Astrocyte (in vitro differentiated cells and primary cell): ENCODE results near the gene MEG3. TPM values are rescaled to one million over a fixed set of nuclear protein-coding genes. Genes with fewer than 3 reads are reported as not detected.

Source experiments
- DNase-seq: peaks from one replicate; pipeline ENCODE4 v3.0.0-alpha.2; 2010; ENCODE audit warnings: low read depth
- FAIRE-seq: peaks from 2 replicates; lab custom pipeline; 2011; peaks lifted over from hg19 to GRCh38; lab: Jason Lieb, UNC
- H2AFZ ChIP-seq: 2 replicates; pipeline ENCODE4 v1.6.0; 2012; ENCODE audit warnings: low read depth, low read length, inconsistent platforms
- H3K27ac ChIP-seq: 2 replicates; pipeline ENCODE4 v1.5.1; 2011; ENCODE audit warnings: low read depth, low read length, inconsistent platforms
- H3K27me3 ChIP-seq: 2 replicates; pipeline ENCODE4 v1.6.0; 2011; ENCODE audit warnings: low read length, inconsistent platforms; ENCODE audit not compliant: insufficient read depth
- H3K36me3 ChIP-seq: 2 replicates; pipeline ENCODE4 v1.5.1; 2011; ENCODE audit warnings: low read length, inconsistent platforms; ENCODE audit not compliant: insufficient read depth
- H3K4me1 ChIP-seq: 2 replicates; pipeline ENCODE4 v1.5.1; 2011; ENCODE audit warnings: low read length, inconsistent platforms; ENCODE audit not compliant: insufficient read depth
- H3K4me2 ChIP-seq: 2 replicates; pipeline ENCODE4 v1.6.0; 2012; ENCODE audit warnings: low read length, inconsistent platforms
- H3K4me3 ChIP-seq: 2 replicates; pipeline ENCODE4 v1.5.1; 2011; ENCODE audit warnings: low read depth, mild to moderate bottlenecking, low read length, inconsistent platforms; ENCODE audit not compliant: insufficient read depth
- H3K79me2 ChIP-seq: 2 replicates; pipeline ENCODE4 v1.6.0; 2012; ENCODE audit warnings: mild to moderate bottlenecking, low read length, inconsistent platforms; ENCODE audit not compliant: insufficient read depth
- H3K9ac ChIP-seq: 2 replicates; pipeline ENCODE4 v1.6.0; 2012; ENCODE audit warnings: mild to moderate bottlenecking, low read length, inconsistent platforms
- H3K9me3 ChIP-seq: 2 replicates; pipeline ENCODE4 v1.5.1; 2012; ENCODE audit warnings: low read depth, mild to moderate bottlenecking, low read length, inconsistent platforms; ENCODE audit not compliant: insufficient read depth
- H4K20me1 ChIP-seq: 2 replicates; pipeline ENCODE4 v1.6.0; 2012; ENCODE audit warnings: low read length, inconsistent platforms; ENCODE audit not compliant: insufficient read depth
- H3K27ac Mint-ChIP-seq: one replicate; pipeline ENCODE4 v1.8.0; 2021; ENCODE audit warnings: mild to moderate bottlenecking, mixed read lengths; ENCODE audit not compliant: unreplicated experiment
- H3K27me3 Mint-ChIP-seq: one replicate; pipeline ENCODE4 v1.8.0; 2021; ENCODE audit warnings: low read depth, mixed read lengths; ENCODE audit not compliant: unreplicated experiment
- H3K36me3 Mint-ChIP-seq: one replicate; pipeline ENCODE4 v1.8.0; 2021; ENCODE audit warnings: low read depth, mixed read lengths; ENCODE audit not compliant: unreplicated experiment
- H3K4me1 Mint-ChIP-seq: one replicate; pipeline ENCODE4 v1.8.0; 2021; ENCODE audit warnings: low read depth, mixed read lengths; ENCODE audit not compliant: unreplicated experiment
- H3K4me3 Mint-ChIP-seq: one replicate; pipeline ENCODE4 v1.8.0; 2021; ENCODE audit warnings: mild to moderate bottlenecking, moderate library complexity, mixed read lengths; ENCODE audit not compliant: unreplicated experiment
- H3K9me3 Mint-ChIP-seq: one replicate; pipeline ENCODE4 v1.8.0; 2021; ENCODE audit warnings: mild to moderate bottlenecking, mixed read lengths; ENCODE audit not compliant: unreplicated experiment
- EZH2 ChIP-seq: IDR thresholded peaks from 2 replicates; pipeline ENCODE4 v1.6.1; 2012; ENCODE audit warnings: mild to moderate bottlenecking, low read length, inconsistent platforms; ENCODE audit not compliant: insufficient read depth
- total RNA-seq: library from RNA; stranded (reverse); gene quantifications from 2 replicates; pipeline ENCODE4 v1.2.1, GENCODE V29; 2021
- TF ChIP-seq, protein P1 (sequence below): IDR thresholded peaks from 2 replicates; pipeline ENCODE4 v1.5.1; 2011; ENCODE audit warnings: low read depth, mild to moderate bottlenecking, inconsistent platforms, low read length, moderate library complexity; ENCODE audit not compliant: insufficient read depth

MEG3 gene
- total RNA-seq, 1 donor from 2014 or later: not detected

GRCh38 chr14:100844421-100844820 lies 18.5 kb downstream of the MEG3 start:
- FAIRE-seq (no peak), DNase-seq (no peak)
- Histone ChIP-seq H2AFZ (no peak overlapping the region), H3K4me2 (no peak overlapping the region), H3K27me3 (no peaks in the 10 kb centered on the region), H3K4me1 (peaks cover 30% of the 10 kb centered on the region), H3K79me2 (peaks cover 75% of the 10 kb centered on the region), H3K9ac (no peak overlapping the region), H3K27ac (no peak overlapping the region), H3K36me3 (peaks cover 20% of the 10 kb centered on the region), H3K4me3 (no peak overlapping the region), H3K9me3 (no peaks in the 10 kb centered on the region), H4K20me1 (peaks cover 97% of the 10 kb centered on the region)
- Mint-ChIP-seq H3K27ac (no peak overlapping the region), H3K9me3 (no peaks in the 10 kb centered on the region), H3K4me1 (peaks cover 21% of the 10 kb centered on the region), H3K27me3 (peaks cover 6% of the 10 kb centered on the region), H3K4me3 (no peak overlapping the region), H3K36me3 (no peaks in the 10 kb centered on the region)
- TF ChIP-seq EZH2: no peak
- TF ChIP-seq, protein P1, sequence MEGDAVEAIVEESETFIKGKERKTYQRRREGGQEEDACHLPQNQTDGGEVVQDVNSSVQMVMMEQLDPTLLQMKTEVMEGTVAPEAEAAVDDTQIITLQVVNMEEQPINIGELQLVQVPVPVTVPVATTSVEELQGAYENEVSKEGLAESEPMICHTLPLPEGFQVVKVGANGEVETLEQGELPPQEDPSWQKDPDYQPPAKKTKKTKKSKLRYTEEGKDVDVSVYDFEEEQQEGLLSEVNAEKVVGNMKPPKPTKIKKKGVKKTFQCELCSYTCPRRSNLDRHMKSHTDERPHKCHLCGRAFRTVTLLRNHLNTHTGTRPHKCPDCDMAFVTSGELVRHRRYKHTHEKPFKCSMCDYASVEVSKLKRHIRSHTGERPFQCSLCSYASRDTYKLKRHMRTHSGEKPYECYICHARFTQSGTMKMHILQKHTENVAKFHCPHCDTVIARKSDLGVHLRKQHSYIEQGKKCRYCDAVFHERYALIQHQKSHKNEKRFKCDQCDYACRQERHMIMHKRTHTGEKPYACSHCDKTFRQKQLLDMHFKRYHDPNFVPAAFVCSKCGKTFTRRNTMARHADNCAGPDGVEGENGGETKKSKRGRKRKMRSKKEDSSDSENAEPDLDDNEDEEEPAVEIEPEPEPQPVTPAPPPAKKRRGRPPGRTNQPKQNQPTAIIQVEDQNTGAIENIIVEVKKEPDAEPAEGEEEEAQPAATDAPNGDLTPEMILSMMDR: no peak

- Histone ChIP-seq H3K27me3 (no peaks in the 10 kb centered on the region), H3K9ac (no peak overlapping the region), H3K79me2 (peaks cover 72% of the 10 kb centered on the region), H3K4me3 (no peak overlapping the region), H2AFZ (no peak overlapping the region), H3K4me1 (peaks cover 29% of the 10 kb centered on the region), H4K20me1 (peaks cover 95% of the 10 kb centered on the region), H3K27ac (no peak overlapping the region), H3K36me3 (peaks cover 20% of the 10 kb centered on the region), H3K4me2 (no peak overlapping the region), H3K9me3 (no peaks in the 10 kb centered on the region)
- no peak for FAIRE-seq
- Mint-ChIP-seq H3K36me3 (no peaks in the 10 kb centered on the region), H3K27me3 (peaks cover 6% of the 10 kb centered on the region), H3K9me3 (no peaks in the 10 kb centered on the region), H3K4me3 (no peak overlapping the region), H3K4me1 (peaks cover 21% of the 10 kb centered on the region), H3K27ac (no peak overlapping the region)
- DNase-seq: no peak
- TF ChIP-seq, protein P1: no peak
Observed at GRCh38 chr14:100844846-100845245, 18.9 kb downstream of the MEG3 start.

GRCh38 chr14:100845341-100845740 lies 19.4 kb downstream of the MEG3 start:
- DNase-seq: no peak
- no peak overlapping the region for H2AFZ ChIP-seq
- peaks cover 74% of the 10 kb centered on the region for H3K79me2 ChIP-seq

More at GRCh38 chr14:100845341-100845740, 19.4 kb downstream of the MEG3 start:
- no peaks in the 10 kb centered on the region for H3K36me3 Mint-ChIP-seq
- H3K27me3 Mint-ChIP-seq: peaks cover 3% of the 10 kb centered on the region
- H3K4me3 Mint-ChIP-seq: no peak overlapping the region
- Histone ChIP-seq H3K9me3 (no peaks in the 10 kb centered on the region), H3K4me2 (no peak overlapping the region), H3K36me3 (peaks cover 20% of the 10 kb centered on the region), H3K27me3 (no peaks in the 10 kb centered on the region), H3K4me1 (peaks cover 29% of the 10 kb centered on the region), H3K9ac (no peak overlapping the region), H3K4me3 (no peak overlapping the region), H4K20me1 (peaks cover 95% of the 10 kb centered on the region), H3K27ac (no peak overlapping the region)
- no peak for TF ChIP-seq EZH2
- TF ChIP-seq, protein P1: no peak
- H3K9me3 Mint-ChIP-seq: no peaks in the 10 kb centered on the region
- no peak overlapping the region for H3K27ac Mint-ChIP-seq
- no peak for FAIRE-seq
- H3K4me1 Mint-ChIP-seq: peaks cover 21% of the 10 kb centered on the region
